ENCODE data around the gene STK11. TPM values are rescaled to one million over a fixed set of nuclear protein-coding genes. Genes with fewer than 3 reads are reported as not detected.
A peak's percentile ranks its signal among the peaks of the same experiment; 100 is the strongest.

STK11 gene
- total and polyA plus RNA-seq, 2 donors (not counting 3 experiments of a cell fraction or from before 2014, with no cell fraction given), result 39.4 to 75.4 TPM

GRCh38 chr19:1214862-1215731 is 9.5 kb downstream of the STK11 start:
- H3K4me2 ChIP-seq (ENCODE audit: insufficient read depth, low read length), result no peak overlapping the region
- peaks cover 28% of the 10 kb centered on the region for H3K4me1 ChIP-seq (ENCODE audit: control insufficient read depth, extremely low read depth, insufficient read depth, low read length)
- no peak overlapping the region for H3K4me3 ChIP-seq (replicated peaks in 1 of 3; ENCODE audit: insufficient read depth in 1 of 3, low read depth in 1 of 3, low read length in 3 of 3)
- TF ChIP-seq MYC (IDR thresholded peaks at IDR 0.05; ENCODE audit: low read depth, low read length) (no peak), POLR2AphosphoS5 (IDR thresholded peaks at IDR 0.05; ENCODE audit: insufficient read depth, low read depth, low read length) (no peak), CTCF (IDR thresholded peaks at IDR 0.05; ENCODE audit: extremely low read depth in 1 of 2, insufficient read depth in 1 of 2, low read depth in 1 of 2, low read length in 2 of 2) (no peak), FOS (IDR thresholded peaks at IDR 0.05; ENCODE audit: borderline replicate concordance, insufficient read depth, low read length) (no peak), GATA2 (IDR thresholded peaks at IDR 0.05; ENCODE audit: insufficient read depth, insufficient read length, low read depth, low read length) (no peak), EZH2 (IDR thresholded peaks at IDR 0.05; ENCODE audit: borderline replicate concordance, low read depth, low read length, severe bottlenecking) (no peak), POLR2A (IDR thresholded peaks at IDR 0.05; ENCODE audit: low read depth, low read length) (no peak), JUN (IDR thresholded peaks at IDR 0.05; ENCODE audit: borderline replicate concordance, insufficient read depth, insufficient read length, low read depth) (no peak)
- TF ChIP-seq, protein P1, sequence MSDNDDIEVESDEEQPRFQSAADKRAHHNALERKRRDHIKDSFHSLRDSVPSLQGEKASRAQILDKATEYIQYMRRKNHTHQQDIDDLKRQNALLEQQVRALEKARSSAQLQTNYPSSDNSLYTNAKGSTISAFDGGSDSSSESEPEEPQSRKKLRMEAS (IDR thresholded peaks at IDR 0.05; ENCODE audit: insufficient read depth, insufficient read length), result no peak
- no peaks in the 10 kb centered on the region for H3K9me3 ChIP-seq (replicated peaks; ENCODE audit: control insufficient read depth, insufficient read depth, low read length)
- H3K9ac ChIP-seq (replicated peaks; ENCODE audit: extremely low read depth, insufficient read depth, low read length), result no peak overlapping the region
- POLR2A ChIA-PET, result interaction anchor here (0.6 kb wide), 1 partner anchor 111 kb away, joined by 3 read pairs; the partner anchor contains the start of gene GPX4
- no peaks in the 10 kb centered on the region for H4K20me1 ChIP-seq (replicated peaks; ENCODE audit: control insufficient read depth, extremely low read depth, insufficient read depth, low read length)
- H3K27me3 ChIP-seq (ENCODE audit: control insufficient read depth in 2 of 2, insufficient read depth in 2 of 2, low read length in 2 of 2), result no peaks in the 10 kb centered on the region
- CTCF ChIA-PET, result interaction anchor here (1.6 to 2.3 kb wide), 5 partner anchors 29 to 150 kb away, joined by 7 to 13 read pairs (median 11); no protein-coding TSS in a partner anchor
- peaks cover 73% of the 10 kb centered on the region for H3K79me2 ChIP-seq (ENCODE audit: control insufficient read depth, insufficient read depth, low read length)
- dilution Hi-C loops (cut with MboI; ENCODE audit: extremely low pct_ligation_motif_present, low sequenced_read_pairs) (no loop called here), intact Hi-C loops (cut with micrococcal nuclease) (no loop called here)
- DNase-seq (ENCODE audit: low read depth, low spot score), result no peak
- no peaks in the 10 kb centered on the region for H3K9me1 ChIP-seq (replicated peaks; ENCODE audit: control insufficient read depth, extremely low read depth, insufficient read depth, low read length)
- FAIRE-seq, result no peak
- peaks cover 0 to under 1% of the 10 kb centered on the region in 2 experiments for H3K36me3 ChIP-seq (ENCODE audit: control insufficient read depth in 2 of 2, extremely low read depth in 1 of 2, insufficient read depth in 2 of 2, low read length in 2 of 2)
- H2AFZ ChIP-seq (ENCODE audit: low read depth, low read length), result no peak overlapping the region
- H3K27ac ChIP-seq (ENCODE audit: insufficient read depth, low read depth, low read length), result peak overlapping the region; percentile 48
- no TSS peak for BruUV-seq (replicated peaks)
